ENCODE data around the gene PLEKHG4B. TPM values are rescaled to one million over a fixed set of nuclear protein-coding genes. Genes with fewer than 3 reads are reported as not detected.
"Not testable (repeated sequence)": the region's sequence is repeated elsewhere in the genome, so short reads cannot be mapped to it uniquely, and the experiment has no call there.

PLEKHG4B gene
- total RNA-seq, 1 experiment from 2014 or later = not detected

DNA sequence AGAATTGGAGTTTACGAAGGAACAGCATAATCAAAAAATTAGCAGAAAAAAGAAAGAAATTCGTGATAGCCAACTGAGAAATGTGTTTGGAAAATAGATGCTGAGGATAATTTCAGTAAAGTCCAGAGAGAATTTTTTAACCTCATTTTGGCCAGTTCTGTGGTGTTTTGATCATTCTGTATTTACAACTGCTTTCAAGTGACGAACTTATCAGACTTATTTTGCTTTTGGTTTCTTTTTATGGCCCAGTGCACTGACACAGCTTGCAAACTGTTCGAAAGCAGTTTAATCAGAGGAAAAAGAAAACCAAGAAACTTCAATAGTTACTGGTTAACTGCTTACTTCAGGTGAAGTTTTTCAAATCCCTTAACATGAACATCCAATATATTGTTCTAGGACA, 128.0 kb downstream of the PLEKHG4B start:
- BruUV-seq (replicated peaks) = no TSS peak
- H3K27ac Mint-ChIP-seq (ENCODE audit: low read depth, unreplicated experiment) = no peak overlapping the region
- TF ChIP-seq, protein P1, sequence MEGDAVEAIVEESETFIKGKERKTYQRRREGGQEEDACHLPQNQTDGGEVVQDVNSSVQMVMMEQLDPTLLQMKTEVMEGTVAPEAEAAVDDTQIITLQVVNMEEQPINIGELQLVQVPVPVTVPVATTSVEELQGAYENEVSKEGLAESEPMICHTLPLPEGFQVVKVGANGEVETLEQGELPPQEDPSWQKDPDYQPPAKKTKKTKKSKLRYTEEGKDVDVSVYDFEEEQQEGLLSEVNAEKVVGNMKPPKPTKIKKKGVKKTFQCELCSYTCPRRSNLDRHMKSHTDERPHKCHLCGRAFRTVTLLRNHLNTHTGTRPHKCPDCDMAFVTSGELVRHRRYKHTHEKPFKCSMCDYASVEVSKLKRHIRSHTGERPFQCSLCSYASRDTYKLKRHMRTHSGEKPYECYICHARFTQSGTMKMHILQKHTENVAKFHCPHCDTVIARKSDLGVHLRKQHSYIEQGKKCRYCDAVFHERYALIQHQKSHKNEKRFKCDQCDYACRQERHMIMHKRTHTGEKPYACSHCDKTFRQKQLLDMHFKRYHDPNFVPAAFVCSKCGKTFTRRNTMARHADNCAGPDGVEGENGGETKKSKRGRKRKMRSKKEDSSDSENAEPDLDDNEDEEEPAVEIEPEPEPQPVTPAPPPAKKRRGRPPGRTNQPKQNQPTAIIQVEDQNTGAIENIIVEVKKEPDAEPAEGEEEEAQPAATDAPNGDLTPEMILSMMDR (IDR thresholded peaks at IDR 0.05; ENCODE audit: unreplicated experiment) = no peak
- no peaks in the 10 kb centered on the region for H3K9me3 Mint-ChIP-seq (ENCODE audit: unreplicated experiment)
- DNase-seq (ENCODE audit: unreplicated experiment) = peak; percentile 6
- peak overlapping the region; percentile 84 for H3K4me3 Mint-ChIP-seq (ENCODE audit: unreplicated experiment)
- ChIA-PET POLR2A (interaction anchor here (1.1 to 3.0 kb wide), 3 partner anchors 51 to 210 kb away, joined by 5 to 29 read pairs (median 5); partner anchors contain the start of gene PDCD6), CTCF (interaction anchor here (1.5 kb wide), 1 partner anchor 32 kb away, joined by 4 read pairs; no protein-coding TSS in a partner anchor)
- H3K27me3 Mint-ChIP-seq (ENCODE audit: insufficient read depth, unreplicated experiment) = no peaks in the 10 kb centered on the region
- intact Hi-C loops (cut with micrococcal nuclease) = loop anchor here (2.0 kb wide), 1 partner anchor 31 kb away; no protein-coding TSS in a partner anchor
- peaks cover 25% of the 10 kb centered on the region for H3K36me3 Mint-ChIP-seq (ENCODE audit: insufficient read depth, unreplicated experiment)
- peaks cover 22% of the 10 kb centered on the region for H3K4me1 Mint-ChIP-seq (ENCODE audit: insufficient read depth, unreplicated experiment)

DNA sequence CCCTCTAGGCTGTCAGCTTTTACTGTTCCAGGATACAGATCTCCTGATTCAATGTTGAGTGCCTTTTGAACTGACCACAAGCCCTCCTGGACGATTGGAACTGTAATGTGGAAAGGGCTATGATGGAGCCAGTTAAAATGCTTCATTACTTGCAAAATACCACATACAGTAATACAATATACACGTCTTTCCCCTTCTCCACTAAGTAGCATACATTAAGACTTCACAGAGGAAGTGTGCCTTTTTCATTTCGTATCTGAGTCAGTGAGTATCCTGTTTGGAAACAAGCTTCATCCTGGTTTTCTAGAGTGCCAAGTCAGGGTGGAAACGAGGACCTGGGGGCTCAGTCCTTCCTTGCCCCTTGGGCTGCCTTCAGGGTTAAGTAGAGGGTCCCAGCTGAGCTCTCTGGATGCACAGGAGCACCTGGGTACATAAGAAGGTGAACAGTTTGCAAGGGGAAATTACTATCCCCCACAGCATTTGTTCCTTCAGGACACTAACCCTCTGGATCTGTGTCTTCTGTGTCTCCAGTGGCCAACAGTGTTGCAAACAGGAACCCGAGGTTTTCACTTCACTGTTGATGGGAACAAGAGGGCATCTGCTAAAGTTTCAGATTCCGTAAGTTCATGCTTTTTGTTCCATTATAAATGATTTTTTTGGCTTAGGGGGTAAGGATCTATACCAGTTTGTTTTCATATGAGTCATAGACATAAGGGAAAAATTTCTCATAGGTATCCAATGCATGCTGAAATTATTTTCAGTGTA, 131.2 kb downstream of the PLEKHG4B start:
- DNase-seq (ENCODE audit: unreplicated experiment) = peak; percentile 4
- Mint-ChIP-seq H3K4me1 (ENCODE audit: insufficient read depth, unreplicated experiment) (peaks cover 15% of the 10 kb centered on the region), H3K36me3 (ENCODE audit: insufficient read depth, unreplicated experiment) (peaks cover 50% of the 10 kb centered on the region), H3K27ac (ENCODE audit: low read depth, unreplicated experiment) (peak overlapping the region; percentile 39)
- H3K27me3 Mint-ChIP-seq (ENCODE audit: insufficient read depth, unreplicated experiment); BruUV-seq (replicated peaks); H3K9me3 Mint-ChIP-seq (ENCODE audit: unreplicated experiment); POLR2A ChIA-PET; CTCF ChIA-PET; intact Hi-C loops (cut with micrococcal nuclease); H3K4me3 Mint-ChIP-seq (ENCODE audit: unreplicated experiment): not testable (repeated sequence)

DNA sequence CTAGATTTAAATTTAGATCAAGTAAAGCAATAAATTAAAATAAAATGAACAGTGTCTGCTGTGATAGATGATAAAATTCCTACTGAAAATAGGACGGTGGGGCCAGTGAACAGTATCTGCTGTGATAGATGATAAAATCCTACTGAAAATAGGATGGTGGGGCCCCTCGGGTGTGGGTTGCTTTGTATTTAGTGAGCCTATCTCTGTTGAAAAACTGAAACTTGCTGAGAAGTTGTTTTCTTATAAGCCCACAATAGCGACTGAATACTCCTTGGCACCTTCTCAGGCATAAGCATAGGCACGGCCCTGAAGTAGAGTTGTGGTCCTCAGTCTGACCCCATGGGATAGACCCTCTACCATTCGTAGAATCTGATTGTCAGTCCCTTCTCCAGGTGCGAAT, 131.8 kb downstream of the PLEKHG4B start:
- Mint-ChIP-seq H3K4me3 (ENCODE audit: unreplicated experiment) (no peak overlapping the region), H3K4me1 (ENCODE audit: insufficient read depth, unreplicated experiment) (peaks cover 15% of the 10 kb centered on the region), H3K36me3 (ENCODE audit: insufficient read depth, unreplicated experiment) (peaks cover 56% of the 10 kb centered on the region), H3K27ac (ENCODE audit: low read depth, unreplicated experiment) (no peak overlapping the region), H3K27me3 (ENCODE audit: insufficient read depth, unreplicated experiment) (no peaks in the 10 kb centered on the region), H3K9me3 (ENCODE audit: unreplicated experiment) (no peaks in the 10 kb centered on the region)
- BruUV-seq (replicated peaks) = no TSS peak
- DNase-seq (ENCODE audit: unreplicated experiment) = no peak
- TF ChIP-seq, protein P1 (IDR thresholded peaks at IDR 0.05; ENCODE audit: unreplicated experiment) = no peak
- intact Hi-C loops (cut with micrococcal nuclease) = no loop called here
- ChIA-PET POLR2A (no interaction called here), CTCF (no interaction called here)

DNA sequence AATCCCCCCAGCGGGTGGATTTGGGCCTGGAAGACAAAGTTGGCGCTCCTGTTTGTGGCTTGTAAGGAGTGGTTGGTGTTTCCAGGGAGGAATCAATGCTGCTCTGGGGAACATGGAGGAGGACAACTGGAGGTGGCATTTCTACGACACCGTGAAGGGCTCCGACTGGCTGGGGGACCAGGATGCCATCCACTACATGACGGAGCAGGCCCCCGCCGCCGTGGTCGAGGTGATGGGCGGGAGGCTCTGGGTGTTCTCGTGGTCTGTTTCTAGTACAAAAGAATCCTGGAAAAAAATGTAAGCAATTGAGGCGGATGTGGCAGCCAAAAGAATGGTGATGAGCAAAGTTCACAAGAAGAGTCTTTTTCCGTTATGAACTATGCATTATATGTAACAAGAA, 133.4 kb downstream of the PLEKHG4B start:
- peaks cover 72% of the 10 kb centered on the region for H3K36me3 Mint-ChIP-seq (ENCODE audit: insufficient read depth, unreplicated experiment)
- CTCF ChIA-PET = no interaction called here
- H3K4me3 Mint-ChIP-seq (ENCODE audit: unreplicated experiment) = no peak overlapping the region
- BruUV-seq (replicated peaks) = no TSS peak
- H3K4me1 Mint-ChIP-seq (ENCODE audit: insufficient read depth, unreplicated experiment) = peaks cover 15% of the 10 kb centered on the region
- H3K27ac Mint-ChIP-seq (ENCODE audit: low read depth, unreplicated experiment) = no peak overlapping the region
- TF ChIP-seq, protein P1 (IDR thresholded peaks at IDR 0.05; ENCODE audit: unreplicated experiment) = no peak
- intact Hi-C loops (cut with micrococcal nuclease) = no loop called here
- DNase-seq (ENCODE audit: unreplicated experiment) = no peak
- no peaks in the 10 kb centered on the region for H3K27me3 Mint-ChIP-seq (ENCODE audit: insufficient read depth, unreplicated experiment)
- no peaks in the 10 kb centered on the region for H3K9me3 Mint-ChIP-seq (ENCODE audit: unreplicated experiment)
- POLR2A ChIA-PET = interaction anchor here (0.6 kb wide), 1 partner anchor 1122 kb away, joined by 4 read pairs; no protein-coding TSS in a partner anchor

DNA sequence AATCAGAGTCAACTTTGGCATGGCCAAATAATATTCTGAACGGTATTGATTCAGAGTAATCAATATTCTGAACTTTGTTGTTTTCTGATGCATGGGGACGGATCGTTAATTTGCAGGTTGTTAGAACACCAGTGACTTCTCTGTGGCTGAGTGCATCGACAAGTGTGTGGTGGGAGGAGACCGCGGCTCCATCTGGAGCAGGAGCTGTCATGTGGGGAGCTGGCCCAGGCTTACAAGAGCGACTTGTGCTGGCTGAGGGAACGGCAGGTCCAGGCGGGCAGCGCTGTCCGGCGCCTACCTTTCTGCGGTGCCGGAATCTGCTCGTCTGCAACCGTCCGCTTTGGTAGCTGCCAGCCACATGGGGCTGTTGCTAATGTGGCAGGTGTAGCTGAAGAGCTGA, 135.4 kb downstream of the PLEKHG4B start:
- intact Hi-C loops (cut with micrococcal nuclease); H3K4me3 Mint-ChIP-seq (ENCODE audit: unreplicated experiment); H3K27me3 Mint-ChIP-seq (ENCODE audit: insufficient read depth, unreplicated experiment); DNase-seq (ENCODE audit: unreplicated experiment); BruUV-seq (replicated peaks); CTCF ChIA-PET; H3K27ac Mint-ChIP-seq (ENCODE audit: low read depth, unreplicated experiment); H3K9me3 Mint-ChIP-seq (ENCODE audit: unreplicated experiment); H3K4me1 Mint-ChIP-seq (ENCODE audit: insufficient read depth, unreplicated experiment): not testable (repeated sequence)
- POLR2A ChIA-PET = interaction anchor here (1.2 kb wide), 1 partner anchor 9 kb away, joined by 4 read pairs; the partner anchor contains the start of genes CCDC127 and SDHA
- peaks cover 91% of the 10 kb centered on the region for H3K36me3 Mint-ChIP-seq (ENCODE audit: insufficient read depth, unreplicated experiment)

All from MCF 10A (cell line).